Liver (tissue), 9 donors: ENCODE measurements around the gene ANAPC16. TPM values are rescaled to one million over a fixed set of nuclear protein-coding genes. Genes with fewer than 3 reads are reported as not detected.
A peak's percentile ranks its signal among the peaks of the same experiment; 100 is the strongest.

Experiments used
- DNase-seq: peaks from one replicate; pipeline ENCODE4 v3.0.0-alpha.2; 2017; ENCODE audit warnings: low spot score
- H3K27ac ChIP-seq, 2 donors: one replicate each; pipeline ENCODE4 v1.7.0; 2013; ENCODE audit warnings: inconsistent platforms in 2 of 2, low read length in 2 of 2, control low read depth in 1 of 2, low read depth in 1 of 2, mild to moderate bottlenecking in 1 of 2
- H3K27me3 ChIP-seq, 4 donors: one replicate each; pipeline versions ENCODE4 v1.6.1 to v1.7.0; 2013; ENCODE audit warnings: low read length in 3 of 4, inconsistent platforms in 1 of 4, mild to moderate bottlenecking in 1 of 4, moderate library complexity in 1 of 4; ENCODE audit not compliant: control insufficient read depth in 4 of 4, insufficient read depth in 4 of 4
- H3K36me3 ChIP-seq, 4 donors: one replicate each; pipeline versions ENCODE4 v1.6.1 to v1.7.0; 2013; ENCODE audit warnings: low read length in 3 of 4, mild to moderate bottlenecking in 3 of 4, low read depth in 1 of 4, moderate library complexity in 1 of 4; ENCODE audit not compliant: control insufficient read depth in 4 of 4, insufficient read depth in 3 of 4
- H3K4me1 ChIP-seq, 4 donors: one replicate each; pipeline versions ENCODE4 v1.6.1 to v1.7.0; 2013; ENCODE audit warnings: low read length in 3 of 4, mild to moderate bottlenecking in 3 of 4, moderate library complexity in 1 of 4; ENCODE audit not compliant: control insufficient read depth in 4 of 4, insufficient read depth in 4 of 4
- H3K4me3 ChIP-seq, 3 donors: one replicate each; pipeline versions ENCODE4 v1.6.1 to v1.7.0; 2013; ENCODE audit warnings: low read length in 3 of 3, control low read depth in 1 of 3, low read depth in 1 of 3, mild to moderate bottlenecking in 1 of 3
- H3K9ac ChIP-seq, 2 donors: one replicate each; pipeline ENCODE4 v1.7.0; 2013; ENCODE audit warnings: low read length in 2 of 2, mild to moderate bottlenecking in 2 of 2, moderate library complexity in 2 of 2, control low read depth in 1 of 2, low read depth in 1 of 2
- H3K9me3 ChIP-seq, 4 donors: one replicate each; pipeline versions ENCODE4 v1.6.1 to v1.7.0; 2013; ENCODE audit warnings: low read length in 3 of 4; ENCODE audit not compliant: control insufficient read depth in 4 of 4
- EGR1 ChIP-seq, 2 donors: IDR thresholded peaks; 2 replicates each; pipeline ENCODE4 v1.6.1; 2016 to 2018; ENCODE audit warnings: antibody characterized with exemption in 2 of 2, low read depth in 2 of 2
- FOXA1 ChIP-seq: IDR thresholded peaks from 2 replicates; pipeline ENCODE4 v1.6.1; 2016; ENCODE audit warnings: antibody characterized with exemption
- FOXA2 ChIP-seq: IDR thresholded peaks from 2 replicates; pipeline ENCODE4 v1.6.1; 2016; ENCODE audit warnings: antibody characterized with exemption
- HNF4A ChIP-seq, 2 donors: conservative IDR thresholded peaks; 2 replicates each; pipeline ENCODE4 v1.6.1; 2016; ENCODE audit warnings: antibody characterized with exemption in 2 of 2, mild to moderate bottlenecking in 2 of 2
- HNF4G ChIP-seq: IDR thresholded peaks from 2 replicates; pipeline ENCODE4 v1.6.1; 2016; ENCODE audit warnings: antibody characterized with exemption
- JUND ChIP-seq, 2 donors: IDR thresholded peaks; 2 replicates each; pipeline ENCODE4 v1.6.1; 2016; ENCODE audit warnings: antibody characterized with exemption in 2 of 2
- NR2F2 ChIP-seq: IDR thresholded peaks from 2 replicates; pipeline ENCODE4 v1.6.1; 2016; ENCODE audit warnings: antibody characterized with exemption
- RXRA ChIP-seq, 2 donors: IDR thresholded peaks; 2 replicates each; pipeline ENCODE4 v1.6.1; 2017 to 2018; ENCODE audit warnings: antibody characterized with exemption in 2 of 2, mild to moderate bottlenecking in 1 of 2
- SP1 ChIP-seq: IDR thresholded peaks from 2 replicates; pipeline ENCODE4 v1.6.1; 2018; ENCODE audit warnings: antibody characterized with exemption, mild to moderate bottlenecking
- TAF1 ChIP-seq: conservative IDR thresholded peaks from 2 replicates; pipeline ENCODE4 v1.6.1; 2016; ENCODE audit warnings: antibody characterized with exemption, mild to moderate bottlenecking
- YY1 ChIP-seq: IDR thresholded peaks from 2 replicates; pipeline ENCODE4 v1.6.1; 2016; ENCODE audit warnings: antibody characterized with exemption, mild to moderate bottlenecking
- WGBS: extraction: QIAGEN DNeasy Blood & Tissue Kit; methylation state at CpG from one replicate; pipeline ENCODE4 v1.1.7; 2013; 5-methylcytosine and 5-hydroxymethylcytosine counted together
- polyA plus RNA-seq, 2 donors: library from polyadenylated mRNA; stranded (reverse) in 1 of 2; unstranded in 1 of 2; fragments of 200-250 nt in 1 of 2; fragments of >200 nt in 1 of 2; fragmentation: Nextera tagmentation in 1 of 2; extraction: Ambion mirVana in 1 of 2; gene quantifications; one replicate each; pipeline versions ENCODE4 v1.2.1 to v1.2.3, GENCODE V29; 2013 to 2015
- total RNA-seq, 2 donors: library from RNA; depleted of rRNA; stranded (reverse); fragments of >200 nt; gene quantifications; one replicate each; pipeline ENCODE4 v1.2.3, GENCODE V29; 2014
- TF ChIP-seq, protein P1 (sequence below): IDR thresholded peaks from 2 replicates; pipeline ENCODE4 v1.6.1; 2016; ENCODE audit warnings: antibody characterized with exemption
- TF ChIP-seq, protein P2 (sequence below): IDR thresholded peaks from 2 replicates; pipeline ENCODE4 v1.6.1; 2016; ENCODE audit warnings: antibody characterized with exemption
- donor health status: healthy.
- donor health status: healthy.
- donor health status: healthy.
- donor health status: healthy.
- donor health status: healthy.

The ANAPC16 gene
- total and polyA plus RNA-seq, 4 donors = 36.8 to 96.3 (median 55.6) TPM

DNA sequence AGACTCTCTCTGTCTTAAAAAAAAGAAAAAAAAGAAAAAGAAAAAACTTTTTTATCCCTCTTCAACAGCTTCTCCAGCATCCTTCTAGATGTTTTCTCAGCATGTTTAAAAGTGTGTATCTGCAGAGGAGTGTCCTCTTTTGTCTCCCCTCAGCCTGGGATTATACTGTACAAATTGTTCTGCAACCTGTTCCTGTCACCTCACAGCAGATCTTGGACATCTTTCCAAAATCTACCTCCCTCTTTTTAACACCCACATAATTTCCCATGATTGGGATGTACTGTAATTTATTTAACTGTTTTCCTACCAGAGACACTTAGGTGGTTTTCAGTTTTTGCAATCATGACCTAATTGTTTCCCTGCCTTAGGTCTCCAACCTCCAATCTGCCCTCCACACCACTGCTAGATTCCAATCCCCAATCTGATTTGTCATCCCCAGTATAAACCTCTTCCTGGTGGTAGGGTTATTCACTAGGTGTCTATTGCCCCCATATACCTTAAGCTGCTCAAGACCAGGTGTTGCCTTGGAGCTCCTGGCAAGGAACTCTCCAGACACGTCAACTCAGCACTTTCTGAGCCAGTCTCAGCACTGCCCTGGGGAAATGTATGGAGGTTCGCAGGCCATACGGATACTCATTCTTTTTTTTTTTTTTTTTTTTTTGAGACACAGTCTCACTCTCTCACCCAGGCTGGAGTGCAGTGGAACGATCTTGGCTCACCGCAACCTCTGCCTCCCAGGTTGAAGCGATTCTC, 40.3 kb downstream of the ANAPC16 start:
- H3K36me3 ChIP-seq = no peaks in the 10 kb centered on the region
- TF ChIP-seq YY1 (no peak), HNF4G (no peak), HNF4A (conservative IDR thresholded peaks at IDR 0.05) (no peak), TAF1 (no peak), SP1 (no peak), FOXA1 (no peak), RXRA (IDR thresholded peaks at IDR 0.05) (no peak)
- TF ChIP-seq, protein P1, sequence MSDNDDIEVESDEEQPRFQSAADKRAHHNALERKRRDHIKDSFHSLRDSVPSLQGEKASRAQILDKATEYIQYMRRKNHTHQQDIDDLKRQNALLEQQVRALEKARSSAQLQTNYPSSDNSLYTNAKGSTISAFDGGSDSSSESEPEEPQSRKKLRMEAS = no peak
- TF ChIP-seq, protein P2, sequence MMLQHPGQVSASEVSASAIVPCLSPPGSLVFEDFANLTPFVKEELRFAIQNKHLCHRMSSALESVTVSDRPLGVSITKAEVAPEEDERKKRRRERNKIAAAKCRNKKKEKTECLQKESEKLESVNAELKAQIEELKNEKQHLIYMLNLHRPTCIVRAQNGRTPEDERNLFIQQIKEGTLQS = no peak
- no peak overlapping the region for H3K27ac ChIP-seq
- no peak overlapping the region for H3K4me3 ChIP-seq
- DNase-seq = no peak
- H3K9me3 ChIP-seq = no peaks in the 10 kb centered on the region
- H3K9ac ChIP-seq = no peak overlapping the region
- 95% methylated on average over 6 of the region's 6 CpGs for WGBS
- no peaks in the 10 kb centered on the region for H3K27me3 ChIP-seq
- H3K4me1 ChIP-seq = peaks cover 23 to 36% (median 30%) of the 10 kb centered on the region in 4 donors

DNA sequence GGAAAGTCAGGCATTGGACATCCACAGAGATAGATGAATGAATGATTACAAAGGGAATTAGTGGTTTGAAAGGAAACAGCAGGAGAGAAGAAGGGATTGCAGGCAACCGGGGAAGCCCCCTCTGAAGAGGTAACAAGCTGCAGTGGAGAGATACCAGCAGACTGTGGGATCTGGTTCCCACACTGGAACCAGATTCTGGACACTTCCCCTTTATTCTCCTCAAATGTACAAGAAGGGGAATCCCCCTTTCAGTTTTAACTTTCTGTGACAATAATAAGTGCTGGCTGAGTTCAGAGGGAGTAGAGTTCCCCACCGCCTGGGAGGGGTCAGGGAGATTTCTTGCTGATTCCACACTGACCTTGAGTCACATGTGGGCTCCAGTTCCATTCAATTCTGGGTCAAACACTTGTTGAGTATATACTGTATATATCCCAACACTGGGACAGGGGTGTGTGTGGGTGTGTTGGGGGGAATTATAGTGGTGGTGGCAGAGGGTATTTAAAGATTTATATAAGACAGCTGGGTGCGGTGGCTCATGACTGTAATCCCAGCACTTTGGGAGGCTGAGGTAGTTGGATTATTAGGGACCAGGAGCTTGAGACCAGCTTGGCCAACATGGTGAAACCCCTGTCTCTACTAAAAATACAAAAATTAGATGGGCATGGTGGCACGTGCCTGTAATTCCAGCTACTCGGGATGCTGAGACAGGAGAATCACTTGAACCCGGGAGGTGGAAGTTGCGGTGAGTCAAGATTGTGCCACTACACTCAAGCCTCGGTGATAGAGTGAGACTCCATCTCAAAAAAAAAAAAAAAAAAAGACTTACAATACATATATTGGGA, 41.5 kb downstream of the ANAPC16 start:
- no peak overlapping the region for H3K4me3 ChIP-seq
- DNase-seq = no peak
- no peak overlapping the region for H3K27ac ChIP-seq
- no peaks in the 10 kb centered on the region for H3K9me3 ChIP-seq
- no peak overlapping the region for H3K9ac ChIP-seq
- no peaks in the 10 kb centered on the region for H3K27me3 ChIP-seq
- TF ChIP-seq HNF4G = no peak
- no peak for TF ChIP-seq EGR1 (IDR thresholded peaks at IDR 0.05; ENCODE audit: low read depth in 2 of 2)
- TF ChIP-seq, protein P1 = no peak
- TF ChIP-seq NR2F2 = peak; percentile 38
- no peak for TF ChIP-seq JUND (IDR thresholded peaks at IDR 0.05)
- peaks cover 23 to 44% (median 33%) of the 10 kb centered on the region in 4 donors for H3K4me1 ChIP-seq
- no peaks in the 10 kb centered on the region for H3K36me3 ChIP-seq
- 79% methylated on average over 8 of the region's 8 CpGs for WGBS

DNA sequence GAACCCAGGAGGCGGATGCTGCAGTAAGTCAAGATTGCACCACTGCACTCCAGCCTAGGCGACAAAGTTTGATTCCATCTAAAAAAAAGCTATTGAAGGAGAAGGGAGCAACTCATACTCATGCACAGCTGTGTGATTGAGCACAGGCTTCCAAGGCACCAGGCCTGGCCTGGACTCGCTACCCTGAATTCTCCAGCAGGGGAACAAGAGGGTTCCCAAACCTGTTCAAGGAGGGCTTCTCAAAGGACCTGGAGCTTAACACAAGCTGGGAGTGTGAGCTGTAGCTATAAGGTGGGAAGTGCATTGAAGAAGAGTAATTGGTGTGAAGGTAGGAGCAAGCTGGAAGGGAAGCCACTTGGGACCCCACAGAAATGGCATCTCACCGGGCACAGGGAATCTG, 42.8 kb downstream of the ANAPC16 start:
- Histone ChIP-seq H3K27me3 (no peaks in the 10 kb centered on the region), H3K9ac (no peak overlapping the region), H3K27ac (no peak overlapping the region), H3K4me1 (peaks cover 23 to 50% (median 36%) of the 10 kb centered on the region in 4 donors), H3K36me3 (no peaks in the 10 kb centered on the region), H3K9me3 (no peaks in the 10 kb centered on the region), H3K4me3 (no peak overlapping the region)
- over 99% methylated on average over 4 of the region's 4 CpGs for WGBS
- DNase-seq = no peak
- TF ChIP-seq FOXA2 = no peak
- TF ChIP-seq NR2F2 = no peak
